Liver (tissue), 9 donors: Measurements from ENCODE around the gene SLC38A7. TPM values are rescaled to one million over a fixed set of nuclear protein-coding genes. Genes with fewer than 3 reads are reported as not detected.

Experiments used
- DNase-seq: peaks from one replicate; pipeline ENCODE4 v3.0.0-alpha.2; 2017; ENCODE audit warnings: low spot score
- H3K27ac ChIP-seq, 2 donors: one replicate each; pipeline ENCODE4 v1.7.0; 2013; ENCODE audit warnings: inconsistent platforms in 2 of 2, low read length in 2 of 2, control low read depth in 1 of 2, low read depth in 1 of 2, mild to moderate bottlenecking in 1 of 2
- H3K27me3 ChIP-seq, 4 donors: one replicate each; pipeline versions ENCODE4 v1.6.1 to v1.7.0; 2013; ENCODE audit warnings: low read length in 3 of 4, inconsistent platforms in 1 of 4, mild to moderate bottlenecking in 1 of 4, moderate library complexity in 1 of 4; ENCODE audit not compliant: control insufficient read depth in 4 of 4, insufficient read depth in 4 of 4
- H3K36me3 ChIP-seq, 4 donors: one replicate each; pipeline versions ENCODE4 v1.6.1 to v1.7.0; 2013; ENCODE audit warnings: low read length in 3 of 4, mild to moderate bottlenecking in 3 of 4, low read depth in 1 of 4, moderate library complexity in 1 of 4; ENCODE audit not compliant: control insufficient read depth in 4 of 4, insufficient read depth in 3 of 4
- H3K4me1 ChIP-seq, 4 donors: one replicate each; pipeline versions ENCODE4 v1.6.1 to v1.7.0; 2013; ENCODE audit warnings: low read length in 3 of 4, mild to moderate bottlenecking in 3 of 4, moderate library complexity in 1 of 4; ENCODE audit not compliant: control insufficient read depth in 4 of 4, insufficient read depth in 4 of 4
- H3K4me3 ChIP-seq, 3 donors: one replicate each; pipeline versions ENCODE4 v1.6.1 to v1.7.0; 2013; ENCODE audit warnings: low read length in 3 of 3, control low read depth in 1 of 3, low read depth in 1 of 3, mild to moderate bottlenecking in 1 of 3
- H3K9ac ChIP-seq, 2 donors: one replicate each; pipeline ENCODE4 v1.7.0; 2013; ENCODE audit warnings: low read length in 2 of 2, mild to moderate bottlenecking in 2 of 2, moderate library complexity in 2 of 2, control low read depth in 1 of 2, low read depth in 1 of 2
- H3K9me3 ChIP-seq, 4 donors: one replicate each; pipeline versions ENCODE4 v1.6.1 to v1.7.0; 2013; ENCODE audit warnings: low read length in 3 of 4; ENCODE audit not compliant: control insufficient read depth in 4 of 4
- EGR1 ChIP-seq, 2 donors: IDR thresholded peaks; 2 replicates each; pipeline ENCODE4 v1.6.1; 2016 to 2018; ENCODE audit warnings: antibody characterized with exemption in 2 of 2, low read depth in 2 of 2
- FOXA1 ChIP-seq: IDR thresholded peaks from 2 replicates; pipeline ENCODE4 v1.6.1; 2016; ENCODE audit warnings: antibody characterized with exemption
- FOXA2 ChIP-seq: IDR thresholded peaks from 2 replicates; pipeline ENCODE4 v1.6.1; 2016; ENCODE audit warnings: antibody characterized with exemption
- GABPA ChIP-seq, 2 donors: IDR thresholded peaks in 1 of 2; conservative IDR thresholded peaks in 1 of 2; 2 replicates each; pipeline ENCODE4 v1.6.1; 2016; ENCODE audit warnings: antibody characterized with exemption in 2 of 2, mild to moderate bottlenecking in 1 of 2, moderate library complexity in 1 of 2
- HNF4A ChIP-seq, 2 donors: conservative IDR thresholded peaks; 2 replicates each; pipeline ENCODE4 v1.6.1; 2016; ENCODE audit warnings: antibody characterized with exemption in 2 of 2, mild to moderate bottlenecking in 2 of 2
- HNF4G ChIP-seq: IDR thresholded peaks from 2 replicates; pipeline ENCODE4 v1.6.1; 2016; ENCODE audit warnings: antibody characterized with exemption
- RAD21 ChIP-seq, 2 donors: IDR thresholded peaks; 2 replicates each; pipeline ENCODE4 v1.6.1; 2016; ENCODE audit warnings: antibody characterized with exemption in 2 of 2, mild to moderate bottlenecking in 2 of 2
- RXRA ChIP-seq, 2 donors: IDR thresholded peaks; 2 replicates each; pipeline ENCODE4 v1.6.1; 2017 to 2018; ENCODE audit warnings: antibody characterized with exemption in 2 of 2, mild to moderate bottlenecking in 1 of 2
- SP1 ChIP-seq: IDR thresholded peaks from 2 replicates; pipeline ENCODE4 v1.6.1; 2018; ENCODE audit warnings: antibody characterized with exemption, mild to moderate bottlenecking
- TAF1 ChIP-seq: conservative IDR thresholded peaks from 2 replicates; pipeline ENCODE4 v1.6.1; 2016; ENCODE audit warnings: antibody characterized with exemption, mild to moderate bottlenecking
- YY1 ChIP-seq: IDR thresholded peaks from 2 replicates; pipeline ENCODE4 v1.6.1; 2016; ENCODE audit warnings: antibody characterized with exemption, mild to moderate bottlenecking
- WGBS: extraction: QIAGEN DNeasy Blood & Tissue Kit; methylation state at CpG from one replicate; pipeline ENCODE4 v1.1.7; 2013; 5-methylcytosine and 5-hydroxymethylcytosine counted together
- polyA plus RNA-seq, 2 donors: library from polyadenylated mRNA; stranded (reverse) in 1 of 2; unstranded in 1 of 2; fragments of 200-250 nt in 1 of 2; fragments of >200 nt in 1 of 2; fragmentation: Nextera tagmentation in 1 of 2; extraction: Ambion mirVana in 1 of 2; gene quantifications; one replicate each; pipeline versions ENCODE4 v1.2.1 to v1.2.3, GENCODE V29; 2013 to 2015
- total RNA-seq, 2 donors: library from RNA; depleted of rRNA; stranded (reverse); fragments of >200 nt; gene quantifications; one replicate each; pipeline ENCODE4 v1.2.3, GENCODE V29; 2014
- TF ChIP-seq, protein P1 (sequence below): IDR thresholded peaks from 2 replicates; pipeline ENCODE4 v1.6.1; 2016; ENCODE audit warnings: antibody characterized with exemption, mild to moderate bottlenecking
- TF ChIP-seq, protein P2 (sequence below): IDR thresholded peaks from 2 replicates; pipeline ENCODE4 v1.6.1; 2016; ENCODE audit warnings: antibody characterized with exemption
- TF ChIP-seq, protein P3 (sequence below): fragments of 150-350 bp; IDR thresholded peaks from 2 replicates; pipeline ENCODE4 v1.5.1; 2017; ENCODE audit warnings: improper control_type of control experiment, low read depth, low read length; ENCODE audit not compliant: missing input control
- TF ChIP-seq, protein P4 (sequence below): IDR thresholded peaks from 2 replicates; pipeline ENCODE4 v1.6.1; 2016; ENCODE audit warnings: antibody characterized with exemption
- donor health status: healthy.
- donor health status: healthy.
- donor health status: healthy.
- donor health status: healthy.
- donor health status: healthy.

The SLC38A7 gene
- total and polyA plus RNA-seq, 4 donors, result 7.9 to 18.7 (median 11.0) TPM

DNA sequence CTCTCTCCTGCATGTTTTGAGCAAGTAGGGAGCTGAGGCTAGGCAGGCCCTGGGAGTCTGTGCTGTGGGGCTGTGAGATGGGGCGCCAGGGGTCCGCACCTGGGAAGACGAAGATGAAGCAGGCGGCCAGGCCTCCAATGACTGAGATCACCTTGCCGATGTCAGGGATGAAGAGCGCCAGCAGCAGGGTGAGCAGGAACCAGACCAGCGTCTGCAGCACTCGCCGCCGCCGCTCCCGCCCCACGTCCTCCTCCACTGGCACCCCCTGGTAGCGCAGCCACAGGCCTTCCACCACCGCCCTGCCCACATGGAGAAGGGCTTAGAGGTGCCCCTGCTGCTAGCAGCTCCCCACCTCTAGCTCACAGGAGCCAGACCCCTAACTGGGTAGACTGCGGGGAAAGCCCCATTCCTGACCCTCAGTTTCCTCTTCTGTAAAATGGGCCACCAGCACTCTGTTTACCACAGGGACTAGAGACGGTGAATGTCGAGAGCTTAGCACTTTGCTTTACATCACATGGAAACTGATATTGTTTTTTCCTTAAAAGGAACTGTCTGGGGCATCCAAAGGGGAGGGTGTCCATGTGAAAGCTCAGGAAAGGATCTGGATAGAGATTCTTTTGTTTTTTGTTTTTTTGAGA is 13.5 kb downstream of the SLC38A7 start:
- Histone ChIP-seq H3K36me3 (peaks cover 8 to 37% (median 11%) of the 10 kb centered on the region in 4 donors), H3K27ac (no peak overlapping the region), H3K4me3 (no peak overlapping the region), H3K9me3 (no peaks in the 10 kb centered on the region), H3K4me1 (no peaks in the 10 kb centered on the region), H3K9ac (no peak overlapping the region), H3K27me3 (no peaks in the 10 kb centered on the region)
- DNase-seq, result no peak
- WGBS, result 97% methylated on average over 18 of the region's 18 CpGs
- TF ChIP-seq YY1 (no peak), RXRA (IDR thresholded peaks at IDR 0.05) (no peak)

DNA sequence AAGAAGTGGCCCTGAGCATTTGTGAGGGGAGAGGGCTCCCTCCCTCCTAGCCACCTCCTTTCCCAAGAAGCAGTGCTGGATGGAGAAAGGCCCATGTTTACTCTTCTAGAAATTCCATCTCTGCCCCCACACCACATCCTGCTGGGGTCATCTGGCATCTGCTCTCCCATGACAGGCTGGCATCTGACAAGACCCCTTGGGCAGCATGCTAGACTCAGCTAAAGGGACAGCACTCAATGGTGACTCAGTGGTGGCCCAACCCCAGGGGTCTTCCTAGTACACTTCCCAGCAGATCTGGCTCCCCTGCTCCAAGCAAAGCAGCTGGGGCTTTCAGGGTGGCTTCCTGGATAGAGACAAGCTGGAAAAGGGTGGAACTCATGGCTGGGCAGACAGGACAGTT is 14.4 kb downstream of the SLC38A7 start:
- no peak for TF ChIP-seq SP1
- no peak for TF ChIP-seq RXRA (IDR thresholded peaks at IDR 0.05)
- TF ChIP-seq FOXA1, result no peak
- TF ChIP-seq, protein P1, sequence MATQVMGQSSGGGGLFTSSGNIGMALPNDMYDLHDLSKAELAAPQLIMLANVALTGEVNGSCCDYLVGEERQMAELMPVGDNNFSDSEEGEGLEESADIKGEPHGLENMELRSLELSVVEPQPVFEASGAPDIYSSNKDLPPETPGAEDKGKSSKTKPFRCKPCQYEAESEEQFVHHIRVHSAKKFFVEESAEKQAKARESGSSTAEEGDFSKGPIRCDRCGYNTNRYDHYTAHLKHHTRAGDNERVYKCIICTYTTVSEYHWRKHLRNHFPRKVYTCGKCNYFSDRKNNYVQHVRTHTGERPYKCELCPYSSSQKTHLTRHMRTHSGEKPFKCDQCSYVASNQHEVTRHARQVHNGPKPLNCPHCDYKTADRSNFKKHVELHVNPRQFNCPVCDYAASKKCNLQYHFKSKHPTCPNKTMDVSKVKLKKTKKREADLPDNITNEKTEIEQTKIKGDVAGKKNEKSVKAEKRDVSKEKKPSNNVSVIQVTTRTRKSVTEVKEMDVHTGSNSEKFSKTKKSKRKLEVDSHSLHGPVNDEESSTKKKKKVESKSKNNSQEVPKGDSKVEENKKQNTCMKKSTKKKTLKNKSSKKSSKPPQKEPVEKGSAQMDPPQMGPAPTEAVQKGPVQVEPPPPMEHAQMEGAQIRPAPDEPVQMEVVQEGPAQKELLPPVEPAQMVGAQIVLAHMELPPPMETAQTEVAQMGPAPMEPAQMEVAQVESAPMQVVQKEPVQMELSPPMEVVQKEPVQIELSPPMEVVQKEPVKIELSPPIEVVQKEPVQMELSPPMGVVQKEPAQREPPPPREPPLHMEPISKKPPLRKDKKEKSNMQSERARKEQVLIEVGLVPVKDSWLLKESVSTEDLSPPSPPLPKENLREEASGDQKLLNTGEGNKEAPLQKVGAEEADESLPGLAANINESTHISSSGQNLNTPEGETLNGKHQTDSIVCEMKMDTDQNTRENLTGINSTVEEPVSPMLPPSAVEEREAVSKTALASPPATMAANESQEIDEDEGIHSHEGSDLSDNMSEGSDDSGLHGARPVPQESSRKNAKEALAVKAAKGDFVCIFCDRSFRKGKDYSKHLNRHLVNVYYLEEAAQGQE, result no peak
- TF ChIP-seq, protein P2, sequence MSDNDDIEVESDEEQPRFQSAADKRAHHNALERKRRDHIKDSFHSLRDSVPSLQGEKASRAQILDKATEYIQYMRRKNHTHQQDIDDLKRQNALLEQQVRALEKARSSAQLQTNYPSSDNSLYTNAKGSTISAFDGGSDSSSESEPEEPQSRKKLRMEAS, result no peak
- no peak for TF ChIP-seq GABPA (IDR thresholded peaks at IDR 0.05 in 1 of 2, conservative IDR thresholded peaks at IDR 0.05 in 1 of 2)
- TF ChIP-seq YY1, result no peak
- TF ChIP-seq, protein P3, sequence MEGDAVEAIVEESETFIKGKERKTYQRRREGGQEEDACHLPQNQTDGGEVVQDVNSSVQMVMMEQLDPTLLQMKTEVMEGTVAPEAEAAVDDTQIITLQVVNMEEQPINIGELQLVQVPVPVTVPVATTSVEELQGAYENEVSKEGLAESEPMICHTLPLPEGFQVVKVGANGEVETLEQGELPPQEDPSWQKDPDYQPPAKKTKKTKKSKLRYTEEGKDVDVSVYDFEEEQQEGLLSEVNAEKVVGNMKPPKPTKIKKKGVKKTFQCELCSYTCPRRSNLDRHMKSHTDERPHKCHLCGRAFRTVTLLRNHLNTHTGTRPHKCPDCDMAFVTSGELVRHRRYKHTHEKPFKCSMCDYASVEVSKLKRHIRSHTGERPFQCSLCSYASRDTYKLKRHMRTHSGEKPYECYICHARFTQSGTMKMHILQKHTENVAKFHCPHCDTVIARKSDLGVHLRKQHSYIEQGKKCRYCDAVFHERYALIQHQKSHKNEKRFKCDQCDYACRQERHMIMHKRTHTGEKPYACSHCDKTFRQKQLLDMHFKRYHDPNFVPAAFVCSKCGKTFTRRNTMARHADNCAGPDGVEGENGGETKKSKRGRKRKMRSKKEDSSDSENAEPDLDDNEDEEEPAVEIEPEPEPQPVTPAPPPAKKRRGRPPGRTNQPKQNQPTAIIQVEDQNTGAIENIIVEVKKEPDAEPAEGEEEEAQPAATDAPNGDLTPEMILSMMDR, result no peak
- TF ChIP-seq TAF1, result no peak
- no peaks in the 10 kb centered on the region for H3K27me3 ChIP-seq

DNA sequence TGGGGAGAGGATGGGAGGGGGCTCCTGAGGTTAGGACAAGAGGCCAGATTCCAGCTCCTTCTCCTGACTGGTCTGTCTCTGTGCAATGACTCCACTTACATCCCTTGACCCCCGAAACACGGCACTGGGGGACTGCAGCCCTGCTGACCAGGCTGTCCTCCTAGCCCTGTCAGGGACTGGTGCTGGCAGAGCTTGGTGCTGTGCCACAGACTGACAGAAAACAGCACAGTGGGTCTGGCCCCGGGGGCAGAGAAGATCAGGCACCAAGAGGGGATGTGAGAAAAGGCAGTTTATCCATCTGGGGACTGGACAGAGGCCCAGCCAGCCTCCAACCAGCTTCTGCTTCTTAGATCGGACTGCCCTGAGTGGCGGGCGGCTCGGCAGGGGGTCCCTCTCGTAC is 19.4 kb downstream of the SLC38A7 start:
- no peak for DNase-seq
- no peak overlapping the region for H3K27ac ChIP-seq
- peaks cover 4 to 18% (median 5%) of the 10 kb centered on the region in 4 donors for H3K36me3 ChIP-seq
- H3K9me3 ChIP-seq, result no peaks in the 10 kb centered on the region
- WGBS, result 85% methylated on average over 8 of the region's 8 CpGs
- H3K4me3 ChIP-seq, result no peak overlapping the region
- H3K4me1 ChIP-seq, result no peaks in the 10 kb centered on the region
- no peaks in the 10 kb centered on the region for H3K27me3 ChIP-seq
- TF ChIP-seq HNF4G (no peak), TAF1 (no peak), EGR1 (IDR thresholded peaks at IDR 0.05; ENCODE audit: low read depth in 2 of 2) (no peak), RAD21 (IDR thresholded peaks at IDR 0.05) (no peak), GABPA (IDR thresholded peaks at IDR 0.05 in 1 of 2, conservative IDR thresholded peaks at IDR 0.05 in 1 of 2) (no peak), FOXA1 (no peak), FOXA2 (no peak), HNF4A (conservative IDR thresholded peaks at IDR 0.05) (no peak)
- TF ChIP-seq, protein P4, sequence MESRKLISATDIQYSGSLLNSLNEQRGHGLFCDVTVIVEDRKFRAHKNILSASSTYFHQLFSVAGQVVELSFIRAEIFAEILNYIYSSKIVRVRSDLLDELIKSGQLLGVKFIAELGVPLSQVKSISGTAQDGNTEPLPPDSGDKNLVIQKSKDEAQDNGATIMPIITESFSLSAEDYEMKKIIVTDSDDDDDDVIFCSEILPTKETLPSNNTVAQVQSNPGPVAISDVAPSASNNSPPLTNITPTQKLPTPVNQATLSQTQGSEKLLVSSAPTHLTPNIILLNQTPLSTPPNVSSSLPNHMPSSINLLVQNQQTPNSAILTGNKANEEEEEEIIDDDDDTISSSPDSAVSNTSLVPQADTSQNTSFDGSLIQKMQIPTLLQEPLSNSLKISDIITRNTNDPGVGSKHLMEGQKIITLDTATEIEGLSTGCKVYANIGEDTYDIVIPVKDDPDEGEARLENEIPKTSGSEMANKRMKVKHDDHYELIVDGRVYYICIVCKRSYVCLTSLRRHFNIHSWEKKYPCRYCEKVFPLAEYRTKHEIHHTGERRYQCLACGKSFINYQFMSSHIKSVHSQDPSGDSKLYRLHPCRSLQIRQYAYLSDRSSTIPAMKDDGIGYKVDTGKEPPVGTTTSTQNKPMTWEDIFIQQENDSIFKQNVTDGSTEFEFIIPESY, result no peak
- no peak overlapping the region for H3K9ac ChIP-seq

More for the DNA sequence above, 14.4 kb downstream of the SLC38A7 start:
- no peak for DNase-seq
- H3K4me3 ChIP-seq, result no peak overlapping the region
- no peaks in the 10 kb centered on the region for H3K9me3 ChIP-seq
- no peak overlapping the region for H3K27ac ChIP-seq
- peaks cover 4 to 30% (median 6%) of the 10 kb centered on the region in 4 donors for H3K36me3 ChIP-seq
- H3K4me1 ChIP-seq, result no peaks in the 10 kb centered on the region
- no peak overlapping the region for H3K9ac ChIP-seq
